ENCODE data around the gene ADGRG6.

Gene ADGRG6

GRCh38 chr6:142291512-142291911 is 10.3 kb upstream of the ADGRG6 start:
- no peak for DNase-seq (ENCODE audit: low read depth in 2 of 2)

- DNase-seq (ENCODE audit: low read depth in 2 of 2), result no peak
Observed at GRCh38 chr6:142292166-142292924, 9.5 kb upstream of the ADGRG6 start.

GRCh38 chr6:142293121-142293520 is 8.7 kb upstream of the ADGRG6 start:
- DNase-seq (ENCODE audit: low read depth in 2 of 2), result no peak

- DNase-seq (ENCODE audit: low read depth in 2 of 2), result no peak
Observed at GRCh38 chr6:142294679-142295078, 7.1 kb upstream of the ADGRG6 start.

- DNase-seq (ENCODE audit: low read depth in 2 of 2), result no peak
Observed at GRCh38 chr6:142296975-142297604, 4.7 kb upstream of the ADGRG6 start.

GRCh38 chr6:142297605-142297995 is 4.2 kb upstream of the ADGRG6 start:
- DNase-seq (ENCODE audit: low read depth in 2 of 2), result no peak

GRCh38 chr6:142297996-142298753 is 3.6 kb upstream of the ADGRG6 start:
- DNase-seq (ENCODE audit: low read depth in 2 of 2), result no peak

- no peak for DNase-seq (ENCODE audit: low read depth in 2 of 2)
Observed at GRCh38 chr6:142300302-142300701, 1.5 kb upstream of the ADGRG6 start.

GRCh38 chr6:142300758-142301650 is 803 bp upstream of the ADGRG6 start:
- no peak for DNase-seq (ENCODE audit: low read depth in 2 of 2)

- no peak for DNase-seq (ENCODE audit: low read depth in 2 of 2)
Observed at GRCh38 chr6:142302421-142303175, 791 bp downstream of the ADGRG6 start.

- no peak for DNase-seq (ENCODE audit: low read depth in 2 of 2)
Observed at GRCh38 chr6:142303176-142303533, 1.3 kb downstream of the ADGRG6 start.

- DNase-seq (ENCODE audit: low read depth in 2 of 2), result no peak
Observed at GRCh38 chr6:142304241-142304640, 2.4 kb downstream of the ADGRG6 start.

GRCh38 chr6:142306736-142307135 is 4.9 kb downstream of the ADGRG6 start:
- DNase-seq (ENCODE audit: low read depth in 2 of 2), result no peak

GRCh38 chr6:142307963-142308748 is 6.3 kb downstream of the ADGRG6 start:
- no peak for DNase-seq (ENCODE audit: low read depth in 2 of 2)

GRCh38 chr6:142309426-142309825 is 7.6 kb downstream of the ADGRG6 start:
- no peak for DNase-seq (ENCODE audit: low read depth in 2 of 2)

GRCh38 chr6:142313284-142313683 is 11.5 kb downstream of the ADGRG6 start:
- DNase-seq (ENCODE audit: low read depth in 2 of 2), result no peak

GRCh38 chr6:142316791-142317368 is 15.1 kb downstream of the ADGRG6 start:
- no peak for DNase-seq (ENCODE audit: low read depth in 2 of 2)

- DNase-seq (ENCODE audit: low read depth in 2 of 2), result no peak
Observed at GRCh38 chr6:142318714-142319113, 16.9 kb downstream of the ADGRG6 start.

- no peak for DNase-seq (ENCODE audit: low read depth in 2 of 2)
Observed at GRCh38 chr6:142320366-142320765, 18.6 kb downstream of the ADGRG6 start.

- no peak for DNase-seq (ENCODE audit: low read depth in 2 of 2)
Observed at GRCh38 chr6:142321451-142321850, 19.6 kb downstream of the ADGRG6 start.
